Right lobe of liver (tissue), 6 donors: ENCODE data around the gene SSC5D. TPM values are rescaled to one million over a fixed set of nuclear protein-coding genes. Genes with fewer than 3 reads are reported as not detected.

Experiments used
- ATAC-seq, 4 donors: fragments of 200-7000 bp; cut with Tn5 transposase; one replicate each; pipeline ENCODE4 v1.9.1; 2020; ENCODE audit warnings: mild to moderate bottlenecking in 4 of 4, moderate library complexity in 4 of 4
- DNase-seq, 3 donors: peaks; one replicate each; pipeline ENCODE4 v3.0.0-alpha.2; 2020
- H3K27ac ChIP-seq, 3 donors: fragments of 200-600 bp; one replicate each; pipeline ENCODE4 v1.8.0; 2022
- H3K27me3 ChIP-seq, 2 donors: fragments of 200-600 bp; one replicate each; pipeline ENCODE4 v1.8.0; 2022
- H3K36me3 ChIP-seq, 4 donors: fragments of 200-600 bp; sonication (generic) in 1 of 4; one replicate each; pipeline versions ENCODE4 v1.5.1 to v1.8.0; 2017 to 2022; ENCODE audit warnings: control low read depth in 1 of 4
- H3K4me1 ChIP-seq, 4 donors: fragments of 200-600 bp; sonication (generic) in 1 of 4; one replicate each; pipeline versions ENCODE4 v1.5.1 to v1.8.0; 2017 to 2022; ENCODE audit warnings: control low read depth in 1 of 4
- H3K4me3 ChIP-seq, 3 donors: fragments of 200-600 bp; one replicate each; pipeline ENCODE4 v1.8.0; 2022
- H3K9me3 ChIP-seq, 4 donors: fragments of 200-600 bp; sonication (generic) in 1 of 4; one replicate each; pipeline versions ENCODE4 v1.5.1 to v1.8.0; 2017 to 2022; ENCODE audit warnings: control low read depth in 1 of 4
- CTCF ChIP-seq, 4 donors: fragments of 200-600 bp in 3 of 4; fragments of 450-650 bp in 1 of 4; IDR thresholded peaks; one replicate each; pipeline versions ENCODE4 v1.5.1 to v1.8.0; 2016 to 2022; ENCODE audit warnings: antibody characterized with exemption in 4 of 4, mild to moderate bottlenecking in 2 of 4
- POLR2A ChIP-seq: fragments of 450-650 bp; IDR thresholded peaks from one replicate; pipeline ENCODE4 v1.6.1; 2017; ENCODE audit warnings: antibody characterized with exemption, mild to moderate bottlenecking
- WGBS: methylation state at CpG from one replicate; pipeline ENCODE4 v1.1.6; 2018; ENCODE audit warnings: low coverage, low lambda C conversion rate; ENCODE audit not compliant: insufficient coverage; ENCODE audit errors: missing lambda C conversion rate; 5-methylcytosine and 5-hydroxymethylcytosine counted together
- intact Hi-C, 2 donors: fragments of 100-400 bp; cut with DNase I; formaldehyde crosslinking; loops; one replicate each; pipeline versions ENCODE4 v1.11.2 to v1.14.1; 2022
- total RNA-seq, 6 experiments: library from RNA; depleted of rRNA in 2 of 6; stranded (reverse); fragments of >200 nt in 2 of 6; fragmentation: NEBNext Ultra II Directional in 3 of 6; extraction: Animal tissue kit (Norgen Biotek cat#: 25700) in 3 of 6; gene quantifications; one replicate each; pipeline versions ENCODE4 v1.1.0 to v1.2.4, GENCODE V29; 2016 to 2023
- donor health status: DM: no; HTN: yes; CAD: no.
- donor health status: DM: no; HTN: no; CAD: no.
- donor health status: DM: no; HTN: no; CAD: no.
- donor health status: DM: no; HTN: yes; CAD: no.
- donor health status: DM: no; HTN: yes; CAD: no.

SSC5D gene
- total RNA-seq, 6 experiments from 2014 or later, result 0.35 to 1.6 (median 1.2) TPM

GRCh38 chr19:55484593-55485438 is 3.4 kb upstream of the SSC5D start, which contains the start of gene NAT14:
Gene NAT14, plus strand, starts transcription at chr19:55485188. Its CDS starts 521 bp downstream, at chr19:55485709.
- Histone ChIP-seq H3K36me3 (peaks cover 0 to 6% (median 1%) of the 10 kb centered on the region in 4 donors), H3K4me1 (peaks cover 0 to 6% (median 0%) of the 10 kb centered on the region in 4 donors), H3K27me3 (no peaks in the 10 kb centered on the region), H3K27ac (peak within 1 kb of the TSS in 1 of 3 donors; percentile 26), H3K4me3 (peak within 1 kb of the TSS; percentile 31 to 51 (median 33)), H3K9me3 (no peaks in the 10 kb centered on the region)
- peak; percentile 43 for TF ChIP-seq POLR2A
- no peak for TF ChIP-seq CTCF (IDR thresholded peaks at IDR 0.05)
- no peak for DNase-seq
- intact Hi-C loops, result no loop called here
- WGBS, result 2% methylated on average over 7 of the region's 78 CpGs
- ATAC-seq, result peak in 3 of 4 donors; percentile 30 to 49 (median 45)

- Histone ChIP-seq H3K36me3 (peaks cover 0 to 6% (median 1%) of the 10 kb centered on the region in 4 donors), H3K27me3 (no peaks in the 10 kb centered on the region), H3K4me3 (peak overlapping the region in 1 of 3 donors; percentile 51), H3K9me3 (no peaks in the 10 kb centered on the region), H3K27ac (no peak overlapping the region), H3K4me1 (peaks cover 0 to 6% (median 0%) of the 10 kb centered on the region in 4 donors)
- ATAC-seq (no peak), DNase-seq (no peak)
- WGBS, result 8% methylated on average over 5 of the region's 18 CpGs
- intact Hi-C loops, result no loop called here
- TF ChIP-seq POLR2A, result no peak
- no peak for TF ChIP-seq CTCF (IDR thresholded peaks at IDR 0.05)
Observed at GRCh38 chr19:55485439-55486011, 2.7 kb upstream of the SSC5D start.

- H3K27ac ChIP-seq, result peak overlapping the region in 1 of 3 donors; percentile 38
- H3K36me3 ChIP-seq, result peaks cover 0 to 6% (median 1%) of the 10 kb centered on the region in 4 donors
- no peaks in the 10 kb centered on the region for H3K9me3 ChIP-seq
- 87% methylated on average over 18 of the region's 53 CpGs for WGBS
- no peak for ATAC-seq
- no peak overlapping the region for H3K4me3 ChIP-seq
- DNase-seq, result no peak
- no peaks in the 10 kb centered on the region for H3K27me3 ChIP-seq
- intact Hi-C loops, result no loop called here
- H3K4me1 ChIP-seq, result peaks cover 0 to 6% (median 0%) of the 10 kb centered on the region in 4 donors
- TF ChIP-seq CTCF (IDR thresholded peaks at IDR 0.05), result no peak
- TF ChIP-seq POLR2A, result no peak
Observed at GRCh38 chr19:55486043-55486970, 1.9 kb upstream of the SSC5D start.
